Mesendoderm (in vitro differentiated cells): ENCODE data around the gene NR4A1.
A peak's percentile ranks its signal among the peaks of the same experiment; 100 is the strongest.

ENCODE experiments used
- DNase-seq: peaks from one replicate; pipeline ENCODE4 v3.0.0; 2013
- H2AK5ac ChIP-seq: 2 replicates; pipeline ENCODE4 v1.6.1; 2013; ENCODE audit warnings: low read length, inconsistent platforms
- H2BK120ac ChIP-seq: 2 replicates; pipeline ENCODE4 v1.6.1; 2013; ENCODE audit warnings: low read depth, mild to moderate bottlenecking, low read length, moderate library complexity, mixed read lengths
- H2BK15ac ChIP-seq: replicated peaks from 2 replicates; pipeline ENCODE4 v1.6.1; 2013; ENCODE audit warnings: low read depth, mild to moderate bottlenecking, moderate library complexity
- H2BK5ac ChIP-seq: 2 replicates; pipeline ENCODE4 v1.6.1; 2013; ENCODE audit warnings: low read length, inconsistent platforms
- H3K18ac ChIP-seq: 2 replicates; pipeline ENCODE4 v1.6.1; 2013; ENCODE audit warnings: mild to moderate bottlenecking, low read length, mixed read lengths
- H3K23ac ChIP-seq: one replicate; pipeline ENCODE4 v1.6.1; 2013; ENCODE audit warnings: low read length
- H3K27ac ChIP-seq: 2 replicates; pipeline ENCODE4 v1.5.1; 2013; ENCODE audit warnings: low read depth, mild to moderate bottlenecking, inconsistent platforms, low read length, moderate library complexity
- H3K27me3 ChIP-seq: 2 replicates; pipeline ENCODE4 v1.6.1; 2013; ENCODE audit warnings: low read length, control low read depth, mild to moderate bottlenecking, inconsistent platforms; ENCODE audit not compliant: insufficient read depth, poor library complexity
- H3K36me3 ChIP-seq: 2 replicates; pipeline ENCODE4 v1.6.1; 2013; ENCODE audit warnings: low read length, inconsistent platforms; ENCODE audit not compliant: control insufficient read depth, insufficient read depth
- H3K4ac ChIP-seq: one replicate; pipeline ENCODE4 v1.6.1; 2013; ENCODE audit warnings: low read depth, mild to moderate bottlenecking, low read length, moderate library complexity
- H3K4me1 ChIP-seq: 2 replicates; pipeline ENCODE4 v1.6.1; 2013; ENCODE audit warnings: low read depth, low read length, inconsistent platforms; ENCODE audit not compliant: control insufficient read depth
- H3K4me2 ChIP-seq: 2 replicates; pipeline ENCODE4 v1.6.1; 2013; ENCODE audit warnings: low read length
- H3K4me3 ChIP-seq: 2 replicates; pipeline ENCODE4 v1.5.1; 2013; ENCODE audit warnings: mild to moderate bottlenecking, low read length
- H3K56ac ChIP-seq: one replicate; pipeline ENCODE4 v1.6.1; 2013; ENCODE audit warnings: low read length
- H3K79me1 ChIP-seq: 2 replicates; pipeline ENCODE4 v1.6.1; 2013; ENCODE audit warnings: low read length, inconsistent platforms
- H3K79me2 ChIP-seq: 2 replicates; pipeline ENCODE4 v1.6.1; 2013; ENCODE audit warnings: mild to moderate bottlenecking, low read length; ENCODE audit not compliant: control insufficient read depth, insufficient read depth
- H3K9ac ChIP-seq: 2 replicates; pipeline ENCODE4 v1.6.1; 2013; ENCODE audit warnings: low read length, inconsistent platforms
- H4K5ac ChIP-seq: one replicate; pipeline ENCODE4 v1.6.1; 2013; ENCODE audit warnings: low read length
- H4K8ac ChIP-seq: one replicate; pipeline ENCODE4 v1.6.1; 2013; ENCODE audit warnings: low read depth, mild to moderate bottlenecking, control low read depth, low read length, moderate library complexity
- WGBS: extraction: QIAGEN DNeasy Blood & Tissue Kit; methylation state at CpG from one replicate; pipeline ENCODE4 v1.1.7; 2013; ENCODE audit warnings: low lambda C conversion rate, missing lambda C conversion rate; ENCODE audit not compliant: insufficient coverage; ENCODE audit errors: extremely low coverage; 5-methylcytosine and 5-hydroxymethylcytosine counted together

NR4A1 gene

GRCh38 chr12:52010152-52010622 lies 41.1 kb upstream of the NR4A1 start:
- H2BK5ac ChIP-seq = no peak overlapping the region
- H3K27ac ChIP-seq = peak overlapping the region; percentile 55
- H3K56ac ChIP-seq = peak overlapping the region; percentile 86
- H2BK120ac ChIP-seq = peak overlapping the region; percentile 4
- WGBS = no CpG with 5 or more reads among the region's 11 CpGs
- H3K4me2 ChIP-seq = no peak overlapping the region
- H3K79me2 ChIP-seq = no peaks in the 10 kb centered on the region
- H4K5ac ChIP-seq = no peak overlapping the region
- H3K9ac ChIP-seq = peak overlapping the region; percentile 72
- no peak overlapping the region for H3K4ac ChIP-seq
- no peak overlapping the region for H4K8ac ChIP-seq
- no peak overlapping the region for H2AK5ac ChIP-seq
- H3K4me3 ChIP-seq = no peak overlapping the region
- H2BK15ac ChIP-seq = no peak overlapping the region
- H3K18ac ChIP-seq = peak overlapping the region; percentile 54
- peak; percentile 96 for DNase-seq
- H3K79me1 ChIP-seq = no peaks in the 10 kb centered on the region
- no peak overlapping the region for H3K23ac ChIP-seq
- H3K27me3 ChIP-seq = no peaks in the 10 kb centered on the region
- H3K36me3 ChIP-seq = no peaks in the 10 kb centered on the region
- peaks cover 4% of the 10 kb centered on the region for H3K4me1 ChIP-seq

- no peak for DNase-seq
- H3K4me3 ChIP-seq = no peak overlapping the region
- no peak overlapping the region for H3K4me2 ChIP-seq
- no peak overlapping the region for H3K27ac ChIP-seq
- no peak overlapping the region for H3K23ac ChIP-seq
- no peak overlapping the region for H3K18ac ChIP-seq
- no peak overlapping the region for H3K4ac ChIP-seq
- no peaks in the 10 kb centered on the region for H3K79me2 ChIP-seq
- no peak overlapping the region for H2AK5ac ChIP-seq
- no peaks in the 10 kb centered on the region for H3K27me3 ChIP-seq
- H3K36me3 ChIP-seq = no peaks in the 10 kb centered on the region
- no peaks in the 10 kb centered on the region for H3K79me1 ChIP-seq
- H2BK15ac ChIP-seq = no peak overlapping the region
- no peak overlapping the region for H4K8ac ChIP-seq
- H2BK5ac ChIP-seq = no peak overlapping the region
- peaks cover 4% of the 10 kb centered on the region for H3K4me1 ChIP-seq
- H3K9ac ChIP-seq = peak overlapping the region; percentile 55
- peak overlapping the region; percentile 71 for H3K56ac ChIP-seq
- no peak overlapping the region for H2BK120ac ChIP-seq
- no CpG with 5 or more reads among the region's 8 CpGs for WGBS
- H4K5ac ChIP-seq = no peak overlapping the region
Measured at GRCh38 chr12:52010692-52011601, 40.3 kb upstream of the NR4A1 start.

GRCh38 chr12:52011602-52012214 lies 39.5 kb upstream of the NR4A1 start:
- no peak for DNase-seq
- no peak overlapping the region for H3K4me3 ChIP-seq
- H2AK5ac ChIP-seq = no peak overlapping the region
- H3K4me1 ChIP-seq = peaks cover 4% of the 10 kb centered on the region
- H3K27me3 ChIP-seq = no peaks in the 10 kb centered on the region
- no peaks in the 10 kb centered on the region for H3K79me1 ChIP-seq
- no peak overlapping the region for H3K18ac ChIP-seq
- H3K27ac ChIP-seq = no peak overlapping the region
- no peaks in the 10 kb centered on the region for H3K36me3 ChIP-seq
- H3K56ac ChIP-seq = no peak overlapping the region
- no peak overlapping the region for H3K9ac ChIP-seq
- no peaks in the 10 kb centered on the region for H3K79me2 ChIP-seq
- no peak overlapping the region for H2BK120ac ChIP-seq
- H2BK5ac ChIP-seq = no peak overlapping the region
- H2BK15ac ChIP-seq = no peak overlapping the region
- no peak overlapping the region for H3K23ac ChIP-seq
- no peak overlapping the region for H4K5ac ChIP-seq
- WGBS = no CpG with 5 or more reads among the region's 8 CpGs
- H4K8ac ChIP-seq = no peak overlapping the region
- no peak overlapping the region for H3K4ac ChIP-seq
- no peak overlapping the region for H3K4me2 ChIP-seq

- H4K8ac ChIP-seq = no peak overlapping the region
- H3K27ac ChIP-seq = no peak overlapping the region
- no peak overlapping the region for H3K9ac ChIP-seq
- no peaks in the 10 kb centered on the region for H3K36me3 ChIP-seq
- no peak overlapping the region for H3K18ac ChIP-seq
- no peak overlapping the region for H3K4me3 ChIP-seq
- H3K4me2 ChIP-seq = no peak overlapping the region
- no peak overlapping the region for H2BK5ac ChIP-seq
- peaks cover 4% of the 10 kb centered on the region for H3K4me1 ChIP-seq
- DNase-seq = peak; percentile 77
- H3K27me3 ChIP-seq = no peaks in the 10 kb centered on the region
- no peaks in the 10 kb centered on the region for H3K79me1 ChIP-seq
- H3K56ac ChIP-seq = peak overlapping the region; percentile 10
- no peak overlapping the region for H3K23ac ChIP-seq
- no peak overlapping the region for H2BK15ac ChIP-seq
- no peaks in the 10 kb centered on the region for H3K79me2 ChIP-seq
- no peak overlapping the region for H2BK120ac ChIP-seq
- H3K4ac ChIP-seq = no peak overlapping the region
- no CpG with 5 or more reads among the region's 16 CpGs for WGBS
- no peak overlapping the region for H2AK5ac ChIP-seq
- no peak overlapping the region for H4K5ac ChIP-seq
Measured at GRCh38 chr12:52013626-52014310, 37.5 kb upstream of the NR4A1 start.

- H3K4me1 ChIP-seq = peaks cover 4% of the 10 kb centered on the region
- H3K4me3 ChIP-seq = no peak overlapping the region
- no peaks in the 10 kb centered on the region for H3K27me3 ChIP-seq
- WGBS = no CpG with 5 or more reads among the region's 93 CpGs
- no peak overlapping the region for H3K56ac ChIP-seq
- no peak overlapping the region for H2BK5ac ChIP-seq
- H3K9ac ChIP-seq = no peak overlapping the region
- no peak overlapping the region for H4K8ac ChIP-seq
- no peaks in the 10 kb centered on the region for H3K36me3 ChIP-seq
- no peak overlapping the region for H3K23ac ChIP-seq
- DNase-seq = no peak
- no peak overlapping the region for H2BK120ac ChIP-seq
- no peak overlapping the region for H3K27ac ChIP-seq
- no peaks in the 10 kb centered on the region for H3K79me1 ChIP-seq
- no peak overlapping the region for H3K4ac ChIP-seq
- H3K4me2 ChIP-seq = no peak overlapping the region
- H2AK5ac ChIP-seq = no peak overlapping the region
- H2BK15ac ChIP-seq = no peak overlapping the region
- H3K79me2 ChIP-seq = no peaks in the 10 kb centered on the region
- no peak overlapping the region for H4K5ac ChIP-seq
- H3K18ac ChIP-seq = no peak overlapping the region
Measured at GRCh38 chr12:52014567-52015530, 36.4 kb upstream of the NR4A1 start.
